Cardiac muscle cell (in vitro differentiated cells and primary cell): ENCODE measurements around the gene ZBTB47. TPM values are rescaled to one million over a fixed set of nuclear protein-coding genes. Genes with fewer than 3 reads are reported as not detected.

Source experiments
- DNase-seq, 2 donors: peaks; one replicate each; pipeline versions ENCODE4 v3.0.0 to v3.0.0-alpha.2; 2010 to 2017; ENCODE audit warnings: low read depth in 1 of 2, low spot score in 1 of 2
- H3K27ac ChIP-seq: fragments of 200-600 bp; sonication (generic); 2 replicates; pipeline ENCODE4 v1.5.1; 2016
- H3K27me3 ChIP-seq: fragments of 200-600 bp; sonication (generic); 2 replicates; pipeline ENCODE4 v1.6.0; 2016; ENCODE audit warnings: control low read depth
- H3K36me3 ChIP-seq: fragments of 200-600 bp; sonication (generic); 2 replicates; pipeline ENCODE4 v1.5.1; 2016; ENCODE audit warnings: control low read depth
- H3K4me1 ChIP-seq: fragments of 200-600 bp; sonication (generic); 2 replicates; pipeline ENCODE4 v1.8.1; 2017; ENCODE audit warnings: low read depth, mild to moderate bottlenecking, mixed run types
- H3K4me3 ChIP-seq: fragments of 200-600 bp; sonication (generic); 2 replicates; pipeline ENCODE4 v1.5.1; 2016; ENCODE audit warnings: mild to moderate bottlenecking
- H3K9me3 ChIP-seq: fragments of 200-600 bp; sonication (generic); 2 replicates; pipeline ENCODE4 v1.5.1; 2017; ENCODE audit warnings: low read depth, mild to moderate bottlenecking, control low read depth
- CTCF ChIP-seq: IDR thresholded peaks from 2 replicates; pipeline ENCODE4 v1.5.1; 2012; ENCODE audit warnings: low read depth, mild to moderate bottlenecking, low read length
- polyA plus RNA-seq: library from polyadenylated mRNA; unstranded; fragments of >200 nt; fragmentation: Nextera tagmentation; extraction: Ambion mirVana; gene quantifications from 2 replicates; pipeline ENCODE4 v1.2.1, GENCODE V29; 2016
- total RNA-seq: library from RNA; depleted of rRNA; stranded (reverse); fragments of >200 nt; gene quantifications from 2 replicates; pipeline ENCODE4 v1.2.3, GENCODE V29; 2016

The ZBTB47 gene
- total and polyA plus RNA-seq, 2 experiments from 2014 or later = 4.1 to 30.1 TPM

- no peaks in the 10 kb centered on the region for H3K36me3 ChIP-seq
- no peak for TF ChIP-seq CTCF
- no peaks in the 10 kb centered on the region for H3K9me3 ChIP-seq
- no peak overlapping the region for H3K27ac ChIP-seq
- no peaks in the 10 kb centered on the region for H3K27me3 ChIP-seq
- DNase-seq = peak; percentile 49 to 93
- H3K4me3 ChIP-seq = no peak overlapping the region
- peaks cover 14% of the 10 kb centered on the region for H3K4me1 ChIP-seq
These were observed 48.0 kb downstream of the ZBTB47 start for GRCh38 chr3:42701371-42702065.

GRCh38 chr3:42702066-42702951 is 48.8 kb downstream of the ZBTB47 start, which contains the start of gene HHATL:
HHATL (minus strand) TSS chr3:42702798; CDS start chr3:42700826, 1,972 bp downstream.
- H3K27me3 ChIP-seq = no peaks in the 10 kb centered on the region
- H3K36me3 ChIP-seq = no peaks in the 10 kb centered on the region
- TF ChIP-seq CTCF = no peak
- peak within 1 kb of the TSS; percentile 25 for H3K27ac ChIP-seq
- no peaks in the 10 kb centered on the region for H3K9me3 ChIP-seq
- H3K4me1 ChIP-seq = peaks cover 14% of the 10 kb centered on the region
- peak in 1 of 2 donors; percentile 68 for DNase-seq
- no peak within 1 kb of the TSS for H3K4me3 ChIP-seq

- H3K4me1 ChIP-seq = peaks cover 14% of the 10 kb centered on the region
- no peaks in the 10 kb centered on the region for H3K36me3 ChIP-seq
- no peak for TF ChIP-seq CTCF
- H3K27me3 ChIP-seq = no peaks in the 10 kb centered on the region
- no peaks in the 10 kb centered on the region for H3K9me3 ChIP-seq
- no peak for DNase-seq
- H3K27ac ChIP-seq = peak overlapping the region; percentile 25
- H3K4me3 ChIP-seq = no peak overlapping the region
These were observed 49.6 kb downstream of the ZBTB47 start for GRCh38 chr3:42702982-42703694.

- Histone ChIP-seq H3K4me3 (no peak overlapping the region), H3K4me1 (peaks cover 14% of the 10 kb centered on the region), H3K36me3 (no peaks in the 10 kb centered on the region), H3K27me3 (no peaks in the 10 kb centered on the region), H3K27ac (no peak overlapping the region), H3K9me3 (no peaks in the 10 kb centered on the region)
- no peak for DNase-seq
- no peak for TF ChIP-seq CTCF
These were observed 50.2 kb downstream of the ZBTB47 start for GRCh38 chr3:42703695-42704025.

GRCh38 chr3:42704136-42704841 is 50.8 kb downstream of the ZBTB47 start:
- no peak for TF ChIP-seq CTCF
- no peaks in the 10 kb centered on the region for H3K27me3 ChIP-seq
- H3K36me3 ChIP-seq = no peaks in the 10 kb centered on the region
- H3K4me1 ChIP-seq = peaks cover 14% of the 10 kb centered on the region
- H3K9me3 ChIP-seq = no peaks in the 10 kb centered on the region
- no peak overlapping the region for H3K27ac ChIP-seq
- H3K4me3 ChIP-seq = no peak overlapping the region
- DNase-seq = no peak
